ENCODE results near the gene UPK2. TPM values are rescaled to one million over a fixed set of nuclear protein-coding genes. Genes with fewer than 3 reads are reported as not detected.

The UPK2 gene
- total RNA-seq, 2 donors from 2014 or later: not detected

Small RNA genes lying within 50 kb of the gene (microRNA-seq; reads per million reads assigned to microRNA genes)
- 0.27 to 0.40 reads per million in 2 donors for gene MIR4492

Other genes with a start within 250 kb of the UPK2 start
- gene DDX6, start 165.1 kb upstream of the UPK2 start, total RNA-seq: 100 to 1,000 TPM; 109 to 115 TPM
- not detected for gene CXCR5, start 72.4 kb upstream of the UPK2 start, total RNA-seq
- 10 to 100 TPM; 39.8 to 41.3 TPM for gene BCL9L, start 30.4 kb upstream of the UPK2 start, total RNA-seq
- not detected for gene FOXR1, start 15.5 kb downstream of the UPK2 start, total RNA-seq
- 10 to 100 TPM; 10.2 to 16.6 TPM for gene CENATAC, start 41.8 kb downstream of the UPK2 start, total RNA-seq
- gene RPS25, start 62.0 kb downstream of the UPK2 start, total RNA-seq: 100 to 1,000 TPM; 816 to 856 TPM
- 10 to 100 TPM; 29.4 to 47.1 TPM for gene TRAPPC4, start 62.5 kb downstream of the UPK2 start, total RNA-seq
- 1 to 10 TPM; 7.2 to 8.4 TPM for gene SLC37A4, start 74.6 kb downstream of the UPK2 start, total RNA-seq
- 100 to 1,000 TPM; 114 to 122 TPM for gene HYOU1, start 100.9 kb downstream of the UPK2 start, total RNA-seq
- gene VPS11, start 111.5 kb downstream of the UPK2 start, total RNA-seq: 10 to 100 TPM; 20.1 to 23.2 TPM
- gene HMBS, start 128.6 kb downstream of the UPK2 start, total RNA-seq: 10 to 100 TPM; 19.8 to 23.2 TPM
- gene DPAGT1, start 145.6 kb downstream of the UPK2 start, total RNA-seq: 10 to 100 TPM; 25.9 to 27.7 TPM
- gene C2CD2L, start 151.0 kb downstream of the UPK2 start, total RNA-seq: 1 to 10 TPM; 8.7 to 9.3 TPM
- 10 to 100 TPM; 12.9 to 17.5 TPM for gene HINFP, start 165.3 kb downstream of the UPK2 start, total RNA-seq
- 1 to 10 TPM in 1 of 2 donors, under 1 TPM in 1; 0.68 to 1.8 TPM for gene ABCG4, start 192.8 kb downstream of the UPK2 start, total RNA-seq
- 10 to 100 TPM; 14.8 to 18.3 TPM for gene NLRX1, start 212.4 kb downstream of the UPK2 start, total RNA-seq
- gene NHERF4, start 229.2 kb downstream of the UPK2 start, total RNA-seq: 1 to 10 TPM in 1 of 2 donors, under 1 TPM in 1; 0.84 to 3.2 TPM